IPS-18c (cell line): ENCODE data around the gene CLEC16A.

ENCODE experiments used
- H3K4me3 ChIP-seq: 2 replicates; pipeline ENCODE4 v1.7.0; 2013; ENCODE audit warnings: low read depth, mild to moderate bottlenecking, low read length, moderate library complexity; ENCODE audit not compliant: insufficient read depth
- H3K9me3 ChIP-seq: one replicate; pipeline ENCODE4 v1.6.1; 2013; ENCODE audit warnings: mild to moderate bottlenecking, low read length, moderate library complexity; ENCODE audit not compliant: control insufficient read depth, insufficient read depth

The CLEC16A gene

GRCh38 chr16:11014136-11014535 is 69.8 kb downstream of the CLEC16A start:
- peaks cover 2% of the 10 kb centered on the region for H3K9me3 ChIP-seq

DNA sequence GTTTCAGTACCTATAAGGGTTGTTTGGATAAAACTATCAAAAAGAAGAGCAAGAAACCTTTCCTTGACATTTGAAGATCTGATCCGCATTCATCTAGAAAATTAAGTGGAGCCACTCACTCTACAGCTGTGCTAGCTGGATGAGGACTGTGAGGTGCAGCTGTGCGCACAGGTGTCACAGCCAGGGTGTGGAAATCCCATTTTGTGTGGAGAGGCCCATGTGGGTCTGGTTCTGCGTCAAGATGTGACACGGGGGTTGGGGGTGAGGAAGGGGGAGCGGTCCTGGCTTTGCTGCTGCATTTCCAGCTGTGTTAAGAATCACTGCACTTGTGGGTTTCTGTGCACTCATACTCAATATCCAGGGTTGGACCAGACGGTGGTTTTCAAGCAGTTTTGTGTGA is 70.7 kb downstream of the CLEC16A start:
- no peak overlapping the region for H3K4me3 ChIP-seq
- H3K9me3 ChIP-seq = peaks cover 2% of the 10 kb centered on the region

More at GRCh38 chr16:11014136-11014535, 69.8 kb downstream of the CLEC16A start:
- no peak overlapping the region for H3K4me3 ChIP-seq

DNA sequence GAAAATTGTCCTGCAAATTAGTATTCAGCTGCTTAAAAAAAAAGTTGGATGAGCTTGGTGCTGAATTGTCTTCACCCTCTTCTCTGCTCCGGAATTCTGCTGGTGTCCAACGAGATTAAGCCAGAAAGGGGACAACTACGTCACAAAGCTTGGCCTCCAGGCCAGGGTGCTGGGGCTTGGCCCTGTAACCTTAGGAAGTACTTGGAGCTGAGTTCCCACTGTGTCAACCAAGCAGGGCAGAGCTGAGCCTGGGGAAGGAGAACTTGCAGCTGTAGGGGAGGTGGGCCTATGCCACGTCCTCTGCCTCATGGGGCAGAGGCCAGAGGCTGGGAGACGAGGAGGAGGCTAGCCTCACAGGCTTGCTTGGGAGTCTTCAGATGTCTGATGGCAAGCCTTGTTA is 71.2 kb downstream of the CLEC16A start:
- Histone ChIP-seq H3K9me3 (peaks cover 2% of the 10 kb centered on the region), H3K4me3 (no peak overlapping the region)

- H3K9me3 ChIP-seq = peaks cover 2% of the 10 kb centered on the region
Measured at GRCh38 chr16:11016524-11016988, 72.2 kb downstream of the CLEC16A start.

GRCh38 chr16:11016993-11017392 is 72.6 kb downstream of the CLEC16A start:
- Histone ChIP-seq H3K9me3 (peaks cover 1% of the 10 kb centered on the region), H3K4me3 (no peak overlapping the region)

More at GRCh38 chr16:11016524-11016988, 72.2 kb downstream of the CLEC16A start:
- no peak overlapping the region for H3K4me3 ChIP-seq

GRCh38 chr16:11017499-11017898 is 73.1 kb downstream of the CLEC16A start:
- H3K9me3 ChIP-seq = no peaks in the 10 kb centered on the region
- H3K4me3 ChIP-seq = no peak overlapping the region

DNA sequence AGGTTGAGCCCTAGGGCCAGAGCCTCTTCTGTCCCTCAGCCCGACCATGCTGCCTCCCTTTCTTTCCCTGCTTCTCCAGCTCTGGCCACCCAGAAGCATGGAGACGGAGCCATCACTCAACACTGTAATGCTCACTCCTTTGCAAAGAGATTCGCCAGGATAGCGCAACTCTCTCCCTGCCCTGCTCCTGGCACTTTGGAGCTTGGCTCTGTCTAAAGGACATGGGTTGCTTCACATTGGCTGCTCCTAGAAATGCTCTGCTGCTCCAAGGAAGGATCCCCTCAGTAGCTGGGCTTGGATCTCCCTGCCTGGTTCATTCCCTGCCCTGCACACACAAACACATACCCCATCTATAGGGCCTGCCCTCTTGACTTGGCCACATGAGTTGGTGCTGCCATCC is 76.0 kb downstream of the CLEC16A start:
- no peaks in the 10 kb centered on the region for H3K9me3 ChIP-seq
- no peak overlapping the region for H3K4me3 ChIP-seq

DNA sequence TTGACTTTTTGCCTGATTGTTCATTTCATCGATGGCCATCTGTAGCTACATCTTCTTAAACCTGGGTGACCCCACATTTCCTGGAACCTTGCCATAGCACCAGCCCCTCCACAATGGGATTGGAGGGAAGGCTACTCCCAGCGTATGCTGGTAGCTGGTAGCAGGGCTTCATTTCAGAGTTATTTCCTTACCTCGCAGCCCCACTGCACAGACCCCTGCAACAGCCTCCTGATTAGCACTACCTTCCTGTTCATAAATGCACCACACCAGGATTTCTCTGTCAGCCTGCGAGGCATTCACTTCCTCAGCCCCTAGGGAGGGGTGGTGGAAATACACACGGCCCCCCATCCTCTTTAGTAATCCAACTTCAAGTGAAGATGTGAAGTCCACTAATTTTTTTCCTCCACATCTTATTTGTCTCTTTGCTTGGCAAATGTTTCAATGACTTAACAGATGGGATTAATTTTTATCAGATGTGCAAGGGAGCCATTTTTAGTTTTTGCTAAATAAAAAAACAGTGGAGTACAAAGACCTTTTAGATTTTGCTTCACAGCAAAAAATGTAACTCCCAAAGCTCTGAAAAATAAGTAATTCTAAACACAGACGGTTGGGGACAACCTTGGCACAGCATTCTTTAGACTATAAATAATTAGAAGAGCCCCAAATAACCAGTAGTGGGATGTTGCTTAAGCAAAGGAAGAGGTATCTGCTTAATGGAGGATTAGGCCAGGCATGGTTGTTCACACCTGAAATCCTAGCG is 76.6 kb downstream of the CLEC16A start:
- H3K9me3 ChIP-seq = no peaks in the 10 kb centered on the region
- no peak overlapping the region for H3K4me3 ChIP-seq

- H3K4me3 ChIP-seq = no peak overlapping the region
Measured at GRCh38 chr16:11022002-11022401, 77.6 kb downstream of the CLEC16A start.

DNA sequence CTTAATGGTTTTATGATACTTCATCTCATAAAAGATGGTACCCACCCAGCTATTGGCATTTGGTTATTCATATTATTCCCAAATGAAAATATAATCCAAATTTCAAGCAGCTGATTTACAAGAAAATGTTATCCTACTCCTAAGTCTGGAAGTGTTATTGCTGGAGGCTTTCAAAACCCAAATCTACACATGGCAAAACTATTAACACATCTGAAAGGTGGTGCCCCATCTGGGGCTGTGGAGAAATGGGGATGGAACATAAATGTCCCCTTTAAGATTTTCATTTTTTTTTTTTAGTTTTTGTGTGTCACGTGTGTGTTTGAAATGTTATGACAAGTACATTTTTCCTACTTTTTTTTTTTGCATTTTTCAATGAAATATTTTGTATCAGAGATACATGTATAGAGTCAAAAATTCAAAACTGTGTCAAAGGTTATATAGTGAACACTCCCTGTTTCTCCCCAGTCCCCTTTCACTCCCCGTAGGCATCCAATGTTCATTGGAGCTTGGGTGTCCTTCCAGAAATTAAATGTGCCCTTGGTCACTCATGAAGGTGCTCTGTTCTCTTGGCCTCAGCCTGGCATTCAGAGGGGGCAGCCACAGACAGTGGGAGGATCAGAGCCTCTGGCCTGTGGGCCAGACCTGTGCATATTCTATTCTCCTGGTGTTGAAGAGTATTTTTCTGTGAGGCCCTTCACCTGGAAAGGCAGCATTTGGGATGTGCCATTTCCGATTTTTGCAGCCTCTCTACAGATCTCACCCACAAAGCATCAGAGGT is 79.1 kb downstream of the CLEC16A start:
- H3K9me3 ChIP-seq = no peaks in the 10 kb centered on the region
- H3K4me3 ChIP-seq = no peak overlapping the region

More at GRCh38 chr16:11022002-11022401, 77.6 kb downstream of the CLEC16A start:
- no peaks in the 10 kb centered on the region for H3K9me3 ChIP-seq

- H3K4me3 ChIP-seq = no peak overlapping the region
- H3K9me3 ChIP-seq = no peaks in the 10 kb centered on the region
Measured at GRCh38 chr16:11024333-11025053, 80.1 kb downstream of the CLEC16A start.

GRCh38 chr16:11025120-11025531 is 80.8 kb downstream of the CLEC16A start:
- H3K9me3 ChIP-seq = no peaks in the 10 kb centered on the region
- H3K4me3 ChIP-seq = no peak overlapping the region

DNA sequence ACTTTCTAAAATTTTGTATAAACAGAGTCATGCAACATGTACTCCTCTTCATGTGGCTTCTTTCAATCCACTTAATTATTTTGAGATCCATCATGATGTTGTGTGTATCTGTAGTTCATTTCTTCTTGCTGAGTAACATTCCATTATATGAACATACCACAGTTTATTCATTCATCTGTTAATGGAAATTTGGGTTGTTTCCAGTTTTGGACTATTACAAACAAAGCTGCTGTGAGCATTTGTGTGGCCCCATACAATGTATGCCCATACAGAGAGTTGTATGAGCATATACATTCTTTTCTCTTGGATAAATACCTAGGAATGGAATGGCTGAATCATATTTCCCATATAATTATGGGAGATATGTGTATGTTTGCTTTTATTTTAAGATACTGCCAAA is 85.6 kb downstream of the CLEC16A start:
- no peak overlapping the region for H3K4me3 ChIP-seq
- H3K9me3 ChIP-seq = peaks cover 4% of the 10 kb centered on the region

GRCh38 chr16:11030990-11031510 is 86.7 kb downstream of the CLEC16A start:
- Histone ChIP-seq H3K4me3 (no peak overlapping the region), H3K9me3 (peaks cover 4% of the 10 kb centered on the region)

GRCh38 chr16:11032000-11032921 is 87.9 kb downstream of the CLEC16A start:
- H3K4me3 ChIP-seq = no peak overlapping the region
- H3K9me3 ChIP-seq = peaks cover 4% of the 10 kb centered on the region

DNA sequence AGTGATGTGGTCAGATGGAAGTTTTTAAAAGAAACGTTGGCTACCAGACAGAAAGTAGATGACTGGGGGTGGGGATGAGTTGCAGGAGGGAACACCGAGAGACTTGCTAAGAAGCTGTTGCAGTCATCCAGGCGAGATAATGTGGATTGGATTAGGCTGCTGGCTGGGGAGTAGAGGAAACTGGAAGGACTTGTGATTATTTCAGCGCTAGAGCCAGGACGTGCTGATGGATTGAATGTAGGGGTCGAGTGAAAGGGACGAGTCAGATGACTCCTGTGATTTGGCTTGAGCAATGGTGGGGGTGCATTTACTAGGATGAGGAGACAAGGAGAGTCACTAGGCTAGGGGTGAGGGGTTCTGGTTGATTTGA is 88.5 kb downstream of the CLEC16A start:
- Histone ChIP-seq H3K4me3 (no peak overlapping the region), H3K9me3 (peaks cover 4% of the 10 kb centered on the region)
